Hepatocyte (in vitro differentiated cells): ENCODE measurements around the gene UBE2E1.

Source experiments
- CTCF ChIP-seq: fragments of 200-600 bp; sonication (generic); IDR thresholded peaks from 2 replicates; pipeline ENCODE4 v1.5.1; 2016; ENCODE audit warnings: antibody characterized with exemption, mild to moderate bottlenecking; ENCODE audit not compliant: poor library complexity
- EZH2 ChIP-seq: fragments of 200-600 bp; sonication (generic); IDR thresholded peaks from 2 replicates; pipeline ENCODE4 v1.6.1; 2016; ENCODE audit warnings: antibody characterized with exemption, mild to moderate bottlenecking, borderline replicate concordance

GRCh38 chr3:23926246-23926645, 120.5 kb downstream of the UBE2E1 start:
- no peak for TF ChIP-seq EZH2
- TF ChIP-seq CTCF: no peak
